ENCODE data around the gene ANKRD33B. TPM values are rescaled to one million over a fixed set of nuclear protein-coding genes. Genes with fewer than 3 reads are reported as not detected.

The ANKRD33B gene
- total and polyA plus RNA-seq, 2 of the 8 experiments (the other 6 are each of a cell fraction or from before 2014, with no cell fraction given): 6.9 to 20.6 TPM

GRCh38 chr5:10629682-10630081 is 65.8 kb downstream of the ANKRD33B start:
- Histone ChIP-seq H3K56ac (replicated peaks; ENCODE audit: insufficient read length, low read depth, low read length) (no peak overlapping the region), H3K4ac (replicated peaks; ENCODE audit: insufficient read length, low read depth, low read length) (no peak overlapping the region), H3K79me2 (ENCODE audit: control insufficient read depth in 1 of 2, insufficient read depth in 2 of 2, low read length in 2 of 2) (peaks cover 0 to 9% of the 10 kb centered on the region in 2 experiments; a peak in 1 of 4 replicates), H3K79me1 (ENCODE audit: low read depth, low read length) (no peaks in the 10 kb centered on the region), H3K9ac (replicated peaks in 1 of 4; ENCODE audit: extremely low read depth in 1 of 4, low read depth in 3 of 4, low read length in 3 of 4) (no peak overlapping the region), H3K4me2 (ENCODE audit: insufficient read depth in 1 of 2, low read depth in 2 of 2, low read length in 2 of 2) (no peak overlapping the region), H2AK5ac (ENCODE audit: low read depth, low read length) (peak overlapping the region; percentile 89; the same call in 1 of the 2 replicates), H4K91ac (replicated peaks; ENCODE audit: insufficient read length, low read length) (no peak overlapping the region), H2BK12ac (ENCODE audit: low read depth, low read length) (peak overlapping the region; percentile 82; the same call in 1 of the 2 replicates), H4K8ac (ENCODE audit: extremely low read depth, insufficient read depth, low read length) (no peak overlapping the region), H3K23me2 (ENCODE audit: low read depth, low read length) (peaks cover 3% of the 10 kb centered on the region; the same call in 1 of the 2 replicates), H3K27me3 (replicated peaks in 1 of 4; ENCODE audit: control insufficient read depth in 3 of 4, extremely low read depth in 1 of 4, insufficient read depth in 3 of 4, low read length in 3 of 4) (no peaks in the 10 kb centered on the region), H3K4me1 (replicated peaks in 1 of 4; ENCODE audit: control insufficient read depth in 3 of 4, insufficient read depth in 4 of 4, low read length in 3 of 4) (peaks cover 2 to 17% (median 10%) of the 10 kb centered on the region in 4 experiments; a peak in 6 of 7 replicates), H2AFZ (ENCODE audit: low read length) (no peak overlapping the region), H2BK20ac (ENCODE audit: low read length) (0 out of 2 replicates have a peak overlapping the region, but pooled peaks have one; percentile 21), H3K14ac (ENCODE audit: insufficient read length) (no peak overlapping the region), H4K20me1 (replicated peaks in 1 of 2; ENCODE audit: control insufficient read depth in 1 of 2, insufficient read depth in 2 of 2, low read length in 2 of 2) (no peaks in the 10 kb centered on the region), H4K5ac (ENCODE audit: insufficient read length, low read depth, low read length) (no peak overlapping the region), H3K23ac (ENCODE audit: insufficient read length) (no peak overlapping the region), H3K9me3 (ENCODE audit: insufficient read depth in 2 of 2, low read depth in 1 of 2, low read length in 1 of 2) (no peaks in the 10 kb centered on the region), H3K18ac (ENCODE audit: extremely low read depth, low read length) (no peak overlapping the region), H2BK15ac (ENCODE audit: low read length) (peak overlapping the region; percentile 49), H3K36me3 (ENCODE audit: control insufficient read depth in 2 of 4, insufficient read depth in 4 of 4, low read length in 3 of 4) (no peaks in the 10 kb centered on the region), H2BK120ac (replicated peaks; ENCODE audit: low read depth, low read length) (no peak overlapping the region), H3K27ac (ENCODE audit: low read depth, low read length) (no peak overlapping the region), H3K4me3 (ENCODE audit: extremely low read depth in 1 of 4, insufficient read depth in 2 of 4, low read depth in 3 of 4, low read length in 4 of 4) (no peak overlapping the region), H2BK5ac (ENCODE audit: low read depth, low read length) (no peak overlapping the region)
- DNase-seq (ENCODE audit: low read depth in 1 of 2, low spot score in 2 of 2): no peak
- POLR2A ChIA-PET (ENCODE audit: partially characterized antibody): no interaction called here
- 94% methylated on average over 5 of the region's 5 CpGs; no CpG with 5 or more reads in 1 of the 2 experiments for WGBS, 2 experiments (ENCODE audit: extremely low coverage in 1 of 2, insufficient coverage in 1 of 2, insufficient read length in 1 of 2, insufficient replicate concordance in 2 of 2, low coverage in 1 of 2, low lambda C conversion rate in 2 of 2, missing lambda C conversion rate in 1 of 2)
- CTCF ChIA-PET (ENCODE audit: partially characterized antibody): interaction anchor here (0.7 to 9.6 kb wide), 18 partner anchors 7 to 183 kb away, joined by 3 to 199 read pairs (median 10); no protein-coding TSS in a partner anchor
- TF ChIP-seq TEAD4 (IDR thresholded peaks at IDR 0.05; ENCODE audit: low read depth, low read length) (no peak), FOSL1 (IDR thresholded peaks at IDR 0.05; ENCODE audit: insufficient read depth, low read depth, low read length) (no peak), KDM5A (IDR thresholded peaks at IDR 0.05; ENCODE audit: low read length) (no peak), BACH1 (IDR thresholded peaks at IDR 0.05; ENCODE audit: low read length) (no peak), SP1 (IDR thresholded peaks at IDR 0.05; ENCODE audit: low read depth, low read length) (no peak), CTBP2 (IDR thresholded peaks at IDR 0.05; ENCODE audit: borderline replicate concordance, insufficient read depth, insufficient read length, low read length) (no peak), HDAC6 (IDR thresholded peaks at IDR 0.05; ENCODE audit: low read depth, low read length) (no peak), BRCA1 (IDR thresholded peaks at IDR 0.05; ENCODE audit: low read depth, low read length) (no peak)
- no peak for FAIRE-seq
